Calu3 (cell line): ENCODE measurements around the gene RASSF4. TPM values are rescaled to one million over a fixed set of nuclear protein-coding genes. Genes with fewer than 3 reads are reported as not detected.
A peak's percentile ranks its signal among the peaks of the same experiment; 100 is the strongest.

Experiments
- BruUV-seq: library from RNA; stranded (reverse); fragments of 400-500 nt; replicated peaks from 2 replicates; lab custom pipeline; 2021; lab: Mats Ljungman, UMichigan
- CTCF ChIA-PET: fragments of 300-600 bp; sonication (Branson Sonifier 250); formaldehyde crosslinking; loops from one replicate; lab custom pipeline; 2022; ENCODE audit warnings: antibody characterized with exemption; lab: Charles Lee
- DNase-seq: peaks from one replicate; pipeline ENCODE4 v3.0.0; 2022
- H3K27ac Mint-ChIP-seq: one replicate; pipeline ENCODE4 v1.8.0; 2022; ENCODE audit warnings: mixed read lengths; ENCODE audit not compliant: unreplicated experiment
- H3K27me3 Mint-ChIP-seq: one replicate; pipeline ENCODE4 v1.8.0; 2022; ENCODE audit warnings: mixed read lengths; ENCODE audit not compliant: unreplicated experiment
- H3K36me3 Mint-ChIP-seq: one replicate; pipeline ENCODE4 v1.8.0; 2022; ENCODE audit warnings: mild to moderate bottlenecking, moderate library complexity, mixed read lengths; ENCODE audit not compliant: insufficient read depth, unreplicated experiment
- H3K4me1 Mint-ChIP-seq: one replicate; pipeline ENCODE4 v1.8.0; 2022; ENCODE audit warnings: mild to moderate bottlenecking, low read depth, mixed read lengths; ENCODE audit not compliant: unreplicated experiment
- H3K4me3 Mint-ChIP-seq: one replicate; pipeline ENCODE4 v1.8.0; 2022; ENCODE audit warnings: mild to moderate bottlenecking, low read depth, moderate library complexity, mixed read lengths; ENCODE audit not compliant: unreplicated experiment
- H3K9me3 Mint-ChIP-seq: one replicate; pipeline ENCODE4 v1.8.0; 2022; ENCODE audit warnings: low read depth, mixed read lengths; ENCODE audit not compliant: unreplicated experiment
- CTCF ChIP-seq: fragments of 200-600 bp; IDR thresholded peaks from one replicate; pipeline ENCODE4 v1.8.0; 2022; ENCODE audit warnings: antibody characterized with exemption; ENCODE audit not compliant: unreplicated experiment
- intact Hi-C: fragments of 100-400 bp; cut with micrococcal nuclease; formaldehyde crosslinking; loops from one replicate; pipeline ENCODE4 v1.10.0; 2022; ENCODE audit not compliant: unreplicated experiment
- total RNA-seq: library from RNA; stranded (reverse); gene quantifications from 2 replicates; pipeline ENCODE4 v1.2.3, GENCODE V29; 2022

RASSF4 gene
- total RNA-seq, 1 experiment from 2014 or later: 2.2 TPM

- TF ChIP-seq CTCF: no peak
- Mint-ChIP-seq H3K9me3 (peaks cover 4% of the 10 kb centered on the region), H3K27ac (no peak overlapping the region), H3K27me3 (no peaks in the 10 kb centered on the region), H3K36me3 (no peaks in the 10 kb centered on the region), H3K4me1 (peaks cover 17% of the 10 kb centered on the region), H3K4me3 (no peak overlapping the region)
- CTCF ChIA-PET: interaction anchor here (0.5 to 2.5 kb wide), 3 partner anchors 22 to 46 kb away, joined by 3 to 28 read pairs (median 7); partner anchors contain the start of gene DEPP1
- intact Hi-C loops: loop anchor here (5.0 to 10.0 kb wide), 2 partner anchors 58 to 300 kb away; no protein-coding TSS in a partner anchor
- no TSS peak for BruUV-seq
- no peak for DNase-seq
These were observed 25.0 kb upstream of the RASSF4 start for GRCh38 chr10:44934416-44935200.

GRCh38 chr10:44935201-44935965 lies 24.2 kb upstream of the RASSF4 start:
- Mint-ChIP-seq H3K4me3 (no peak overlapping the region), H3K27me3 (no peaks in the 10 kb centered on the region), H3K27ac (no peak overlapping the region), H3K9me3 (peaks cover 4% of the 10 kb centered on the region), H3K4me1 (peaks cover 17% of the 10 kb centered on the region), H3K36me3 (no peaks in the 10 kb centered on the region)
- CTCF ChIA-PET: interaction anchor here (0.6 to 1.7 kb wide), 2 partner anchors 41 to 59 kb away, joined by 6 to 7 read pairs; no protein-coding TSS in a partner anchor
- DNase-seq: peak; percentile 50
- BruUV-seq: no TSS peak
- TF ChIP-seq CTCF: no peak
- intact Hi-C loops: loop anchor here (10.0 kb wide), 1 partner anchor 299 kb away; no protein-coding TSS in a partner anchor

- Mint-ChIP-seq H3K36me3 (no peaks in the 10 kb centered on the region), H3K4me1 (peaks cover 17% of the 10 kb centered on the region), H3K4me3 (no peak overlapping the region), H3K27ac (no peak overlapping the region), H3K9me3 (peaks cover 4% of the 10 kb centered on the region), H3K27me3 (no peaks in the 10 kb centered on the region)
- no TSS peak for BruUV-seq
- no peak for DNase-seq
- CTCF ChIA-PET: interaction anchor here (1.7 kb wide), 1 partner anchor 40 kb away, joined by 7 read pairs; no protein-coding TSS in a partner anchor
- intact Hi-C loops: loop anchor here (10.0 kb wide), 1 partner anchor 299 kb away; no protein-coding TSS in a partner anchor
- TF ChIP-seq CTCF: no peak
These were observed 23.7 kb upstream of the RASSF4 start for GRCh38 chr10:44935966-44936295.

- Mint-ChIP-seq H3K4me3 (no peak overlapping the region), H3K4me1 (peaks cover 17% of the 10 kb centered on the region), H3K9me3 (peaks cover 4% of the 10 kb centered on the region), H3K27ac (no peak overlapping the region), H3K27me3 (no peaks in the 10 kb centered on the region), H3K36me3 (no peaks in the 10 kb centered on the region)
- CTCF ChIA-PET: interaction anchor here (1.7 kb wide), 1 partner anchor 40 kb away, joined by 7 read pairs; no protein-coding TSS in a partner anchor
- no peak for TF ChIP-seq CTCF
- BruUV-seq: no TSS peak
- DNase-seq: no peak
- intact Hi-C loops: loop anchor here (10.0 kb wide), 1 partner anchor 298 kb away; no protein-coding TSS in a partner anchor
These were observed 23.2 kb upstream of the RASSF4 start for GRCh38 chr10:44936314-44936975.
